ENCODE measurements around the gene PEX14.

The PEX14 gene

DNA sequence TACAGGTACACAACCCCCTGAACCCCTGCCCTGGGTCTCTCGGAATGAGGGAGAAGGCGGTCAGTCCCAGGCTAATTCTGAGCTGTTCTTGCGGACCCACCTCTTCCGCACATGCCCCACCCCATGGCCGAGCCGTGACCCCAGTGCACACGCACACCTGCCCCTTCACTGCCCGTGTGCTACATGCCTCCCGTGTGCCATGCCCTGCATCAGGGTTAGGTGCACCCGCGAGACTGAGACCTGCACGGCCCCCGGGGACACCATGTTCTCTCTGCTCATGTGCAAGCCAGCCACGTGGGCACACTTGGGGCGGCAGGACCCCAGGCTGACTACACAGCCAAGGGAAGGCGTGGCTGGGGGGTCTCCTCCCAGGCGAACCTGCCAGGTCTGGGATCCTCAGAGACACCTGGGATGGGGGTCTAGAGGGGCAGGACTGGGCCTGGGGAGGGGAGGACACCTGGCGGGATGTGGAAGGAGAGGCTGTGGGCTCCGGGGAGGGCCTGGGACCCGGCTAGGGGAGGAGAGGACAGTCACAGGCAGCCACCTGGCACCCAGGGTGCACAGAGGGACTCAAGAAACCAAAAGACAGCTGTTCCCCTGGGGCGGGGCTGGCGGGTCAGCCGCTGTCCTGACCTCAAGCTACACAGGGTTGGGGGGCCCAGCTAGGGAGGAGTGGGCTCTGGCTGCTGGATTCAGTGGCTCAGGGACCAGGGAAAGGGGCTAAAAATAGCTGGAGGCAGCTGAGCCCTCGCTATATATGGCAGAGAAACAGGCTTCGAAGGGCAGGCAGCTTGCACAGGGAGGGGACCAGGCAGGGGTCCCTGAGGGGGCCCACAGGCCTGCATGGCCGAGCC, 188.3 kb downstream of the PEX14 start:
- no peak for DNase-seq (ENCODE audit: low read depth in 4 of 4, low spot score in 1 of 4)

- DNase-seq (ENCODE audit: low read depth in 4 of 4, low spot score in 1 of 4), result no peak
Measured at GRCh38 chr1:10663678-10664035, 188.9 kb downstream of the PEX14 start.

- no peak for DNase-seq (ENCODE audit: low read depth in 4 of 4, low spot score in 1 of 4)
Measured at GRCh38 chr1:10664251-10664650, 189.5 kb downstream of the PEX14 start.

- DNase-seq (ENCODE audit: low read depth in 4 of 4, low spot score in 1 of 4), result no peak
Measured at GRCh38 chr1:10665226-10665625, 190.5 kb downstream of the PEX14 start.

DNA sequence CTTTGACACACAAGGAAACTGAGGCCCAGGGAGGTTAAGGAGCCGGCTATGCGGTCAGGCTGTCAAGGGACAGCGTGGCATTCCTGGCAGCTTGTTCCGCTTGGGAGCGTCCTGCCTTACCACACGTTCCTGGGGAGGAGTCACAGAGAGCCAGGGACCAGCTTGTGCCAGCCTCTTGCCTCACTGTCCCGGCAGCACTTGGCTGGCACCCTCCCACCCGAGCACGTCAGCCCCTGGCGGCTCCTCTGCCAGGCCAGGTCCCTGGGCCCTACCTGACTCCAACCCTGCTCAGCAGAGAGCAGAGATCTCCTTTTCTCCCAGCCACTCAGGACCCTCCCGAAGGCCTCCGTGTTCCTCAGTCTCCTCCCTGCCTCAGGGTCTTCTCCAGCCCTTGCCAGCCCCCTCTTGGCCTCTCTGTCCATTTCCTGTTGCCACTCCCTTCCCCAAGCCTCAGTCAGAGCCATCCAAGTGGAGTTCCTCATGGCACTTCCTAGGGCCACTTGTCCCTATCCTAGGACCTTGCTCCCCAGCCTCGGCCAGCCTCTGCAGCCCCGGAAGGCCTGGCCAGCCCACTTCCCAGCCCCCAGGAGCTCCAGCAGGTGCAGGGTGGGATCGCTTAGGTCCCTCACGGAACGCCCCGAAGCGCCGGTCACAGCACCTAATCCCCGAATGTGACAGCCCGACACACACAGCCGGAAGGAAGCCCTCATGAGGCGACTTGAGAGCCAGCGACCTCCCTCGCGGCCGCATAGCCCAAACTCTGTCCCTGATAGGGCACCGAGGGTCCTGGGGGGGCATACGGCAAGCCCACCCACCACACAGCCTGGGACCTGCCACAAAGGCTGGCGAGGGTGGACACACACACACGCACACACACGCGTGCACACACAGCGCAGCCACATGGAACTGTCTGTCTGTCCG, 191.4 kb downstream of the PEX14 start:
- no peak for DNase-seq (ENCODE audit: low read depth in 4 of 4, low spot score in 1 of 4)

DNA sequence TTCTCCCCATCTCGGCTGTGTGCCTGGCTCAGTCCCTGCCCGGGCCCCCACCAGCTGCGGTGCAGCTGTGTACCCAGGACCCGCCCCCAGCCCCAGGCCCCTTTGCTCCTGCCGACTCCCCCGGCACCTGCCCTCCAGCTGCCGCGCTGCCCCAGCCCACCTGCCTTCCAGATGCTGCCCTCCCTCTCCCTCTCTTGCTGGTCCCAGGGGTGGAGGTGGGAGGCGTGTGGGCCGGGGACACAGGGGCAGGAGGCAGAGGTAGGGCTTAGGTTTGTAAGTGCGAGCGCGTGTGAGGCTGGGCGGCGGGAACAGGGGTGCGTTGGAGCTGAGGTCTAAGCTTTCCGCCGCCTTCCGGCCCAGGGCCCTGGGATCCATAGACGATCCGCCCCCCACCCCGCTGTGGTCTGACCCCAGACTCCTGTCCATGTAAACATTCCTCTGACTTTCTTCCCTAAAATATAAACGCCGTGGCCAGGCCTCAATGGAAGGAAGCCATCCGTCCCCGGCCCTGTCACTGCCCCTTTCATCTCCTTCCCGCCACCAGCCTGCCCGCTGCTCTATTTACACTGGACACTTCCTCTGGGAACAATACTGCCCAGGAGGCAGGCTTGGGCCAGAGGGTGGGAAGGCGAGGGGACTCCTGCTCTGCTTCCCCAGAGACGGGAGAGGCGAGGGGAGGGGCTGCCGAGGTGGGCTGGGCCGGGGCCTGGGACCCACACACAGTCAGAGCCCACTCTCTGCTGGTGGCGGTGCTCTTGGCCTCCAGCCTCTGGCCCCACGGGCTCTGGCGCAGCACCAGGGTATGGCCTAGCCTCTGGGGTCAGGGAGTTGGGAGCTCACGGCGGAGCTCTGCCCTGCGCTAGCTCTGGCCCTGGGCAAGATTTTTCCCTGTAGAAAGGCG, 193.4 kb downstream of the PEX14 start:
- no peak for DNase-seq (ENCODE audit: low read depth in 4 of 4, low spot score in 1 of 4)

DNA sequence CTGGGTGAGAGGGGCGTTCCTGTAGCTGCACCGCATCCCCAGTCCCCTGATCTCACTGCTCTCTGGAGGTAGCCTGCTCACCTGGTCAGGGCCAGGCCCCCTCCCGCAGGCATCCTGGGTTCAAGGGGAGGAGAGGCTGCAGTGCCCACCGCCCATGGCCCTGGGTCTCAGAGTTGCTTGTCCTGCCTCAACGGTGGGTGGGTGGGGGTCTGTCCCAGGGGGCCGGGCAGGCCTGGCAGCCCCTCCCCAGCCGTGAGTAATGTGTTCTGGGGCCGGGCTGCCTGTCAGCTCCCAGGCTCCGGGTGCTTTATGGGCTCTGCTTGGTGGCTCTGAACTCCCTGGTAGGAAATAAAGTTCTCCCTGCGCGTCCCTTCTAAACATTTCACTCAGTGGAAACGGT, 194.8 kb downstream of the PEX14 start:
- DNase-seq (ENCODE audit: low read depth in 4 of 4, low spot score in 1 of 4), result no peak

GRCh38 chr1:10670190-10670589, 195.4 kb downstream of the PEX14 start:
- DNase-seq (ENCODE audit: low read depth in 4 of 4, low spot score in 1 of 4), result no peak

DNA sequence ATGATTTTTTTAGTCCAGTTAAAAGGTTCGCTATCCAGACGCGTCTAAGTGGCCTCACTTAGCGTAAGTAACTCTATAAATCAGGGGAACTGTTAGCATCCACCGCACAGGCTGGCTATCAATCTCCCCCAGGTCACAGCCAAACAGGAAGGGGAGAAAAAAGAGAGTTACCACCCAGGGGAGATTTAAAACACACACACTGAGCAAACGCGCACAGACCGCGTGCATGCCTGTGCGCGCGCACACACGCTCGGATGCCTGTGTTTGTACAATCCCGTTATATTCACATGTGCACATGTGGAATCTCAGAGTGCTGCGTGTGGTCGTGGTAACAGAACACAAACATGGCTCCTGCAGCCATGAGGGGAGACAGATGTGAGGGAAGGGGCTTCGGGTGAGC, 196.3 kb downstream of the PEX14 start:
- DNase-seq (ENCODE audit: low read depth in 4 of 4, low spot score in 1 of 4), result no peak

DNA sequence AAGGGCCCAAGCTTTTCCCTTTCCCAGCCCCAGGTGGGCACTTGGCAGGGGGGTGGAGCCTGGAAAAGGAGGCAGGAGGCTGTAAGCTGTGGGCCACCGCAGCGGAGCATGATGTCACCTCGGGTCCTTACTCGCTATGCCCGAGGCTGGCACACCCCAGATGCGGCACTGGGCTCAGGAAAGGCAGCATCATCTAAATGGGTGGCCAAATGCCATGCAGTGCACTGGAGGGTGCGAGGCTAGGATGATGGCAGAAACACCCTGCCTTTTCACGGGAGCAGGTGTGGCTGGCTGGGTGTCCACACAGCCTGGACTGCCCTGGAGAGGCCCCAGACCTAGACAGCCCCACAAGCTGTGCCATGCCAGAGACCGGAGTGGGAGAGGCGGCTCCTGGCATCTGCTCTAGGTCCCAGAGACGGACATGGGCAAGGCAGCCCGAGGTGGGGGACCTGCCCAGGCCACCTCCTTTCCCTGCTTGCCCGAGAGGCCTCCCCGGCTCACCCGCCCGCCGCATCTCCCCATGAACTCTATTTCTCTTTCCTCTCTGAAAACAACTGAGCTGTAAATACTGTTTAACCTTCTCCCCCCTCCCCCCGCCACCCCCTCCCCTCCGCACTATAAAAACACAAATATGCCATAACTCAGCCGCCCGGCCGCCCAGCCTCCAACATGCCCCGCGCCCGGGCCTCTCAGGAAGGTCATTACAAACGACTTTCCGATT, 197.0 kb downstream of the PEX14 start:
- DNase-seq (ENCODE audit: low read depth in 4 of 4, low spot score in 1 of 4), result no peak

DNA sequence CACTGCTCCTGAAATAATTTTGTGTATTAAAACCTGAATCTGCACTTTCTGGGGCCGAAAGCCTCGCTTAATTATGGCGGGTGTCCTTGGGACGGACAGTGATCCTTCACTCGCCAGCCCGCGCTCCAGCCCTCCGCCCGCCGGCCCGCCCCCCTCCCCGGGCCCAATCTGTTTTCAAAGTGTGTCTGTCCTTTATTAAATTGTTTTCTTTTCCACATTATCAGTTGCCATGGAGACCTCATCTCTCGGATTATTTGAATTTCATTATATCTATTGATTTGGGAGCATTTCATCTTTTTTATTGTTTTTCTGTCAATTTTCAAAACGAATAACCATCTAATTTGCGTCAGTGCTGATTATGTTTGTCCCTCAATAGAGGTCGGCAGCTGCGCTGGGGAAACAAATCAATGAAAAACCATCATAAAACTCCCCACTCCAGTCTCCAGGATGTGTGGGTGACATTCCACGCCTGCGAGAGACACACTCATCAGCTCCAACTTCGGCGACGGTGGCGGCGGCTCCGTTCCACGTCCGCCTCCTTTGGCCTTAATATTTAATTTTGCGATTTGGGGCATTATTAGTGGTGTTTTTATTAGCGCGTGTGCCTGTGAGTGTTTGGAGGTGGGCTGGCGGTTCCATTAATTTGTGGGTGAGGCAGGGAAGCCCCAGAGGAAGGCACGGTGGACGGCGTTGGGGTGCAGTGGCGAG, 197.7 kb downstream of the PEX14 start:
- no peak for DNase-seq (ENCODE audit: low read depth in 4 of 4, low spot score in 1 of 4)

- DNase-seq (ENCODE audit: low read depth in 4 of 4, low spot score in 1 of 4), result no peak
Measured at GRCh38 chr1:10673109-10673711, 198.5 kb downstream of the PEX14 start.

DNA sequence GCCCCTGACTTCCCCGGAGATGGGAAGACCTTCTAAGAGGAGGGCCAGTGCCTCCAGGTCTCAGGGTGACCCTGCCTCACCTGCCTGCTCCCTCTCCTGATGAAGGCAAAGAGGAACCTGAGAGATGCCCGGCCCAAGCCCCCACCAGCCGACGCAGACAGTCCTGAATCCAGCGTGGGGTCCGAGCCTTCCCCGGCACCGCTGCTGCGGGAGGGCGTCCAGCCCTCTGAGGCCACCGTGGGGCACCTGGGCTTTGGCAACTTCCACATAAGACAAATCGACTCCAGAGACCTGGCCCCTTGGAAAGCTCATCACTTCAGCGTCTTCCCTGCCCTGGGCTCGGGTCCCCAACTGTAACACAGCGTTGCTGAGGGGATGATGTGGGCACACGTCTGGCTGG, 199.5 kb downstream of the PEX14 start:
- DNase-seq (ENCODE audit: low read depth in 4 of 4, low spot score in 1 of 4), result no peak

DNA sequence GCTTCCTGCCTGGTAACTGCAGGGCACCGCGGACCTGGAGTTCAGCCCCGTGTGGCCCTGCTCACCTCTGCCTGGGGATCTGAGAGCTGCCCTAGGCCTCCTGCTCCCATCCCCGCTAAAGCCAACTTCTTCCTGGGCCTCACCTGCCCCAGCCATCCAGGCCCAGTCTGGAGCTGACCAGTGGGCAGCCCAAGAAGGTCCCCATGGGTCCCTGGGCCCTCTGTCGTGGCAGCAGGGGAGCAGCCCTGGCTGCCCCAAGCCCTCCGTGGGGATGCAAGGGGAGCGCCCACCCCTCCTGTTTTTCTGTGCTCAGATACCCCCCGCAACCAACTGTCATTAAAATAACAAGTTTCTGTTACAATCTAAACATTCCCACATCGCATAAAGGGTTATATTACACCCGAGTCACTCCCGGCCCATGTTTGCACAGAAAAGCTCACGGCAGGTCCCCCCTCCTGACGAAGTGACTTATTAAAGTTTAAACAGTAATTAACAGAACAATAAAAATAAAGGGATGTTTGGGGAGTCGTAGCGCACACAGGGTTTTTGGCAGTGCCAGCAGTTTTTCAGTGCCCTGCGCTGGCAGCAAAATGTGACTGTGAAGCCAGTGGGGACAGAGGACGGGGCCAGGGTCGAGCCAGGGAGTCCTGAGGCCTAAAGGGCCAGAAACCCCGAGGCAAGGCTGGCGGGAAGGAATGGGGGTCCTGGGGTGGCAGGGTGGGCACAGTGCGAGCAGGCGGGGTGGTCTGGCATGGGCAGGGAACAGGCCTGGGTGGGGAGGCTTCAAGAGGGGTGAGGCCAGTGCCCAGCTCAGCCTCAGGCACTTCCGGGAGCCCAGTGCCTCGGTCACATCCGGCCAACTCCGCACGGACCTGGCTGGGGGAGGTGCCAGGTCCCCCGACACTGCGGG, 200.2 kb downstream of the PEX14 start:
- DNase-seq (ENCODE audit: low read depth in 4 of 4, low spot score in 1 of 4), result no peak

DNA sequence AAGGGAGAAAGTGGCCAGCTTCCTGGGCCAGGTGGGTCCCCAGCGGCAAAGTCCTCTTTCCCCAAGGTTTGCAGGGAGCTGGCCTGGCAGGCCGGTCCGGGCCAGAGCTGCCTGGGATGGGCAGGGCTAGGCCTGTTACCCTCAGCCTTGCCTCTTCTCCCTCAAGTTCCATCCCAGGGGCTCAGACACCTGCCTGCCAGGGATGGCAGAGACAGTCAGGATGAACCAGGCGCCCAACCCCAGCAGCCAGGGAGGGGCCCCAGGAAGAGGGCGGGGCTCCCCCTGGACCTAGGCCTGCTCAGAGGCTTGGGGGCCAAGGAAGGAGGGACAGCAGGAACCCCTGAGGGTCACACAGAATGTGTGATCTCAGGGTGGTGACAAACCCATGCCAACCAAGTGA, 201.1 kb downstream of the PEX14 start:
- DNase-seq (ENCODE audit: low read depth in 4 of 4, low spot score in 1 of 4), result no peak

DNA sequence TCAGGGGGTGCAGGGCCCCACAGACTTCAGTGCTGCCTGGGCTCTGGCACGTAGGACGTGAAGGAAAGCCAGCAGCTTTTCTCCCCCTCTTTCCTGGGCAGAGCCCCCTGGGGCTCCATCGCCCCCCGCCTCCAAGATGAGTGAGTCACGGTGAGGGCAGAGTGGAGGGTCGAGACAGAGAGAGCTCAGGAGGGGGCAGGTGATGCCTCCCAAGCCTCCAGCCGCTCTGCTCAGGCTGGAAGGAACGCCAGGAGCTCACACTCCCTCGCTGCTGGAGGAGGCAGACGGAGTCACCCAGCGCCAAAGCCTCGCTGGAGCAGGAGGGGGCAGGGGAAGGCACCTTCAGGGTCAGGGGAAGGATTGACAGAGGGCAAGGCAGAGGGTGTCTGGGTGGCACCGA, 202.2 kb downstream of the PEX14 start:
- no peak for DNase-seq (ENCODE audit: low read depth in 4 of 4, low spot score in 1 of 4)

DNA sequence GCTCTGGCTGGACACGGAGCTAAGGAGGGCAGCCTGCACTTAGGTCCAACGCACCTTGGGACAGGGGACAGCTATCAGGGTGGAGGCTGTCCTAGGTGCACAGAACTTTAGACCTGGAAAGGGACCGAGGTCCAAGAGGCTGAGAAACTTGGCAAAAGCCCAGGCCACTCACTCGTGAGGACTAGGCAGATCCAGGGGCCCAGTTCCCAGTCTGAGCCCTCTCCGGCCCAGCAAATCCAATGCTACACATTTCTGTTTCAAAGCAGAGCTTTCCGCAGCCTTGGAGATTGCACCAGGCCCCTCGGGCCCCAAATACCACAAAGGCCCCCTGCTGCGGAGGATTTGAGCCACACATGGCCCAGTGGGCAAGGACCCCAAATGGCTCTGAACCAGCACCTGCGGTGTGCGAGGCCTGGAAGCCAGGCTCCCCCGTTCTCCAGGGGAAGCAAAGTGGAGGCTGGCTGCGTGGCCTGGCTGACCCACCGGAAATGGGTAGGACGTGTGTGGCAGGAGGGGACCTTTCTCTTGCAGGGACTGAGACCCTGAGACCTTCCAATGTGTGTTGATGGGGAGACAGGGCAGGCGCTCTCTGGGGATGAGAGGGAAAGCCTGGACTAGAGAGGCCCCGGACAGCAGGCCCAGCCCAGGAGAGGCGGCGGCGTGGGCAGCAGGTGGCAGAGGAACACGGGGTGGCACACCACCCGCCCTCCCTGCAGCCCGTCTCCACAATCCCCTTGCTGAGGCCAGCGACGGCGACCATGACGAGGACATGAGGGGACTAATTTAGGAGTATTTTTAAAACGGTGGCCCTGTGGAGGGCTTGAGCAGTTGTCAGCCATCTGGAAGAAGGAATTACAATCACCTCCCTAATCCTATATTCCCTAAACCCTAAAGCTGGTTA, 203.0 kb downstream of the PEX14 start:
- DNase-seq (ENCODE audit: low read depth in 4 of 4, low spot score in 1 of 4), result no peak

GRCh38 chr1:10678402-10678801, 203.7 kb downstream of the PEX14 start:
- no peak for DNase-seq (ENCODE audit: low read depth in 4 of 4, low spot score in 1 of 4)
